K562 (cell line): ENCODE results near the gene SHC1. TPM values are rescaled to one million over a fixed set of nuclear protein-coding genes. Genes with fewer than 3 reads are reported as not detected.

Experiments
- DLX4 ChIP-seq: fragments of 250-450 bp; sonication (Bioruptor Pico); IDR thresholded peaks from 2 replicates; pipeline ENCODE4 v1.6.1; 2021; ENCODE audit warnings: mild to moderate bottlenecking
- E4F1 ChIP-seq: fragments of 250-450 bp; sonication (Bioruptor Pico); IDR thresholded peaks from 2 replicates; pipeline ENCODE4 v1.5.0; 2021; ENCODE audit warnings: mild to moderate bottlenecking, borderline replicate concordance
- HDGF ChIP-seq: fragments of 450-650 bp; IDR thresholded peaks from 2 replicates; pipeline ENCODE4 v1.6.1; 2016
- JUND ChIP-seq, 2 experiments: IDR thresholded peaks; 2 replicates in 1 of 2; 3 replicates in 1 of 2; pipeline ENCODE4 v1.6.1; 2011; ENCODE audit warnings: borderline replicate concordance in 2 of 2, low read depth in 2 of 2, low read length in 2 of 2, improper control_type of control experiment in 1 of 2, missing biosample characterization in 1 of 2, missing genetic modification characterization in 1 of 2, missing genetic modification reagents in 1 of 2
- MTA2 ChIP-seq: fragments of 450-650 bp; IDR thresholded peaks from 2 replicates; pipeline ENCODE4 v1.6.1; 2016; ENCODE audit warnings: low read depth
- SMARCA5 ChIP-seq: fragments of 450-650 bp; IDR thresholded peaks from 2 replicates; pipeline ENCODE4 v1.6.1; 2016
- SREBF1 ChIP-seq: fragments of 150-350 bp; IDR thresholded peaks from 2 replicates; pipeline ENCODE4 v1.6.1; 2014; ENCODE audit warnings: antibody characterized with exemption, low read depth, low read length, borderline replicate concordance
- SRSF3 ChIP-seq: fragments of 200-400 bp; formaldehyde crosslinking; IDR thresholded peaks from 2 replicates; pipeline ENCODE4 v1.6.1; 2016; ENCODE audit warnings: mild to moderate bottlenecking, low read length, moderate library complexity; ENCODE audit not compliant: insufficient read depth
- TOE1 ChIP-seq, 2 experiments: fragments of 450-650 bp in 1 of 2; sonication (generic) in 1 of 2; formaldehyde crosslinking in 1 of 2; IDR thresholded peaks; 2 replicates each; pipeline versions ENCODE4 v1.7.1 to v1.8.0; 2016 to 2022; ENCODE audit warnings: borderline replicate concordance in 2 of 2, mild to moderate bottlenecking in 2 of 2, antibody characterized with exemption in 1 of 2, inconsistent platforms in 1 of 2, low read depth in 1 of 2, missing genetic modification reagents in 1 of 2, moderate library complexity in 1 of 2
- ZBTB40 ChIP-seq, 2 experiments: fragments of 450-650 bp in 1 of 2; sonication (generic) in 1 of 2; formaldehyde crosslinking in 1 of 2; IDR thresholded peaks; 2 replicates each; pipeline versions ENCODE4 v1.7.1 to v1.9.0; 2016 to 2022; ENCODE audit warnings: inconsistent platforms in 1 of 2, mild to moderate bottlenecking in 1 of 2, missing genetic modification reagents in 1 of 2
- ZNF512 ChIP-seq: IDR thresholded peaks from 2 replicates; pipeline ENCODE4 v1.6.1; 2016; ENCODE audit warnings: missing genetic modification characterization, missing compliant biosample characterization
- polyA plus RNA-seq, 8 experiments: library from polyadenylated mRNA; depleted of rRNA in 4 of 8; stranded (reverse) in 5 of 8; unstranded in 3 of 8; fragments of >200 nt; fragmentation: Nextera tagmentation in 2 of 8; fragmentation: Illumina TruSeq in 1 of 8; extraction: Ambion mirVana in 2 of 8; extraction: Trizol in 1 of 8; gene quantifications; 2 replicates each; pipeline versions ENCODE4 v1.2.1 to v1.2.3, GENCODE V29; 2011 to 2014; ENCODE audit warnings: inconsistent platforms in 1 of 8, missing spikeins in 1 of 8
- total RNA-seq, 7 experiments: library from RNA; depleted of rRNA in 6 of 7; stranded (reverse); fragments of >200 nt in 6 of 7; fragmentation: Illumina TruSeq in 2 of 7; extraction: Trizol in 2 of 7; gene quantifications; 2 replicates each; pipeline versions ENCODE4 v1.2.1 to v1.2.3, GENCODE V29; 2011 to 2021; ENCODE audit warnings: low replicate concordance in 1 of 7

The SHC1 gene
- total and polyA plus RNA-seq, 9 of the 15 experiments (the other 6 are each of a cell fraction or from before 2014, with no cell fraction given) = 4.1 to 113 (median 51.9) TPM

GRCh38 chr1:154970631-154971340 is at the start of gene SHC1 (continued):
- TF ChIP-seq MTA2 (0 out of 2 replicates have a peak, but pooled peaks have one; percentile 19), SMARCA5 (no peak), SREBF1 (no peak), DLX4 (CRISPR knock-in tag) (no peak), ZBTB40 (IDR thresholded peaks at IDR 0.05) (no peak; the same call in 1 of the 2 replicates), ZBTB40 (CRISPR knock-in tag; IDR thresholded peaks at IDR 0.05) (no peak), JUND (IDR thresholded peaks at IDR 0.05; ENCODE audit: borderline replicate concordance, low read depth, low read length) (peak; percentile 70; the same call in 1 of the 2 replicates), JUND (tag; IDR thresholded peaks at IDR 0.05; ENCODE audit: borderline replicate concordance, low read depth, low read length) (no peak; the same call in 2 of the 3 replicates), HDGF (peak; percentile 86), TOE1 (IDR thresholded peaks at IDR 0.05; ENCODE audit: borderline replicate concordance) (no peak), TOE1 (CRISPR knock-in tag; IDR thresholded peaks at IDR 0.05; ENCODE audit: borderline replicate concordance, low read depth) (no peak), SRSF3 (no peak), ZNF512 (tag) (no peak), E4F1 (CRISPR knock-in tag) (no peak)
